ENCODE results near the gene ZBTB7A.

The ZBTB7A gene

GRCh38 chr19:4069331-4069959 lies 2.7 kb upstream of the ZBTB7A start:
- no peak overlapping the region for H3K27ac ChIP-seq
- DNase-seq (ENCODE audit: low read depth, low spot score), result no peak

DNA sequence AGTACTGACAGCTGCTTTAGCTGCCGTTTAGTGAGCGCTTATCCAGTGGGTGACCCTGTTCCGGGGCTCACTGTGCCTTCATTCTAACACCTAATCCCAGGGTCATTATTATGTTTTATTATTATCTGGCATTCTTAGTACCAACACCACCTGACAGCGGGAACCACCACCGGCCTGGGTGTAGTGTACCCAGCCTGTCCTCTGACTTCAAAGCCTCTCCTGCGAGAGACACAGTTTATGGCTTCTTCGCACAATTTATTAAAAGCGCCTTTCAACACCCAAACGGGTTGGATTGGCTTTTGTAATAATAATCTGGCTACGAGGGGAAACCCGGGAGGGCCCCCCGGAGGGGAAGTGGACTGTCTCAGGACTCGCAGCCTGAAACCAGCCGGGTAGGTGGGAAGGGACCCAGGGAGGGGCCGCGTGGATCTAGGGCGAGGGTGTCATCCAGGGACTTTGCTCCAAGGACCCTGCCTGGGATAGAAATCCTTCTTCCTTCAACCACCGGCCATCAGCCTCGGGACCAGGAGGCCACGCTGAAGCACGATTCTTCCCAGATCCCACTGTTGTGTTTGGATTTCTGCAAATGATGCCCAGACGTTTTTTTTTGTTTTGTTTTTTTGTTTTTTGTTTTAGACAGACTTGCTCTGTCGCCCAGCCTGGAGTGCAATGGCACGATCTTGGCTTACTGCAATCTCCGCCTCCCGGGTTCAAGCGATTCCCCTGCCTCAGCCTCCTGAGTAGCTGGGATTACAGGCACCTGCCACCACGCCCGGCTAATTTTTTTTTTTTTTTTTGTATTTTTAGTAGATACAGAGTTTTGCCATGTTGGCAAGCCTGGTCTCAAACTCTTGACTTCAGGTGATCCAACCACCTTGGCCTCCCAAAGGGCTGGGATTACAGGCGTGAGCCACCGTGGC lies 1.6 kb upstream of the ZBTB7A start:
- no peak overlapping the region for H3K27ac ChIP-seq
- no peak for DNase-seq (ENCODE audit: low read depth, low spot score)

DNA sequence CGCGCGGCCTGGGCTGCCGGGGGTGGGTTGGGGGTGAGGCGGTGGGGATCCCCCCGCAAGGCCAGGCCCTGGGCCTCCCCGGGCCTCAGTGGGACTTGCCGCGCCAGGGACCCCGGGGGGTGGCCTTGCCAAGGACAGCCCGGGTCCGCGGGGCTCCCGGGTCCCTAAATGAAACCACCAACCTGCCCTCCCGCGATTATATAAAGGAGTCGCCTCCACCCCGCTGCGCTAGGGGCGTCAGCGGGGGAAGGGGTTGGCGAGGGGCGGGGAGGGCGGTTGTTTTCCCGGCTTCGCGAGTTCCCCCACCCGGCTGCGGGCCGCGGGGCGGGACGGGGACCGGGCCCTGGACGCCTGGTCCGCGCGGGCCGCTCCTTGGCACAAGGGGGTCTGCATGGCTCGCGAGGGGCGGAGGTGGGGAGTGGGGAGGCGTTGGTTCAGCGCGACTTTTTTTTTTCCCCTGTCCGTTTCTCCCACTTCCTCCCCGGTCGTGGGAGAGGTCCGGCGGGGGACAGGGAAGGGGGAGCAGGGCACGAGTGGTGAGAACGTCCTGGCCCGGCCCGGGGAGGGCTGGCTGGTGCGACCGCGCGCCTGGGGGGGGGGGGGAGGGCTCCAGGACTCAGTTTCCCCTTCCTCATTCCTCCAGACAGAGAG lies 822 bp upstream of the ZBTB7A start:
- H3K27ac ChIP-seq, result peak overlapping the region; percentile 74
- no peak for DNase-seq (ENCODE audit: low read depth, low spot score)

- no peak for DNase-seq (ENCODE audit: low read depth, low spot score)
- H3K27ac ChIP-seq, result peak overlapping the region; percentile 74
Measured at GRCh38 chr19:4066176-4066606, 508 bp downstream of the ZBTB7A start.

DNA sequence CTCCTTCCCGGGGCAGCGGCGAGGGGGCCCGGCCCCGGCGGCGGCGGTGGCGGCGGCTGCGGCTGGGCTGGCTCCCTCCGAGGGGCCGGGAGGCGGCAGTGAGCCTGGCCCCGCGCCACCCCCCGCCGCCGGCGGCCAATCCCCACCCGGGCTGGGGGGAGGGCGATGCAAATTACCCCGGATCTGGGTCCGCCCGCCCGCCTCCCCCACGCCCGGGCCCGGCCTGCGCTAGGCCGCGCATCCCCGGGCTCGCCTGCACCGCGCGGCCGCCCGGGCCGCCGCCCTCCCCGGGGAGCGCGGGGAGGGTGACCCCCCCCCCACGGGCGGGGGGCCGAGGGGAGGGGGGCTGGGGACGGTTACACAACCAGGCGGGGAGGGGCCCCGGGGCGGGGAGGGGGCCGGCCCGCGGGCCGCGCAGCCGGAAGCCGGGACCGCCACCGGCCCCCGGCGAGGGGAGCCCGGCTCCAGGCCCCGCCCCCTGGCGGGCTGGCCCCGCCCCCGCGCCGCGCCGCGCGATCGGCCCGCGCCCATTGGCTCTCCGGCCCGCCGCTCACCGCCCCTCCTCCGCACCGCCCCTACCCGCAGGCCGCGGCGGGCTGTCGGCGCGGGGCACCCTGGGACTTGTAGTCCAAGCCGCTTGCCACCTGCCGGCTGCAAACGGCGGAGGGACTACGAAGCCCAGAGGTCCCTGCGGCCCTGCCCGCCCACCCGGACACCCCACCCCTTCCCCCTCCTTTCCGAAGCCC lies 1.1 kb downstream of the ZBTB7A start:
- DNase-seq (ENCODE audit: low read depth, low spot score), result peak; percentile 88
- H3K27ac ChIP-seq, result peak overlapping the region; percentile 89

DNA sequence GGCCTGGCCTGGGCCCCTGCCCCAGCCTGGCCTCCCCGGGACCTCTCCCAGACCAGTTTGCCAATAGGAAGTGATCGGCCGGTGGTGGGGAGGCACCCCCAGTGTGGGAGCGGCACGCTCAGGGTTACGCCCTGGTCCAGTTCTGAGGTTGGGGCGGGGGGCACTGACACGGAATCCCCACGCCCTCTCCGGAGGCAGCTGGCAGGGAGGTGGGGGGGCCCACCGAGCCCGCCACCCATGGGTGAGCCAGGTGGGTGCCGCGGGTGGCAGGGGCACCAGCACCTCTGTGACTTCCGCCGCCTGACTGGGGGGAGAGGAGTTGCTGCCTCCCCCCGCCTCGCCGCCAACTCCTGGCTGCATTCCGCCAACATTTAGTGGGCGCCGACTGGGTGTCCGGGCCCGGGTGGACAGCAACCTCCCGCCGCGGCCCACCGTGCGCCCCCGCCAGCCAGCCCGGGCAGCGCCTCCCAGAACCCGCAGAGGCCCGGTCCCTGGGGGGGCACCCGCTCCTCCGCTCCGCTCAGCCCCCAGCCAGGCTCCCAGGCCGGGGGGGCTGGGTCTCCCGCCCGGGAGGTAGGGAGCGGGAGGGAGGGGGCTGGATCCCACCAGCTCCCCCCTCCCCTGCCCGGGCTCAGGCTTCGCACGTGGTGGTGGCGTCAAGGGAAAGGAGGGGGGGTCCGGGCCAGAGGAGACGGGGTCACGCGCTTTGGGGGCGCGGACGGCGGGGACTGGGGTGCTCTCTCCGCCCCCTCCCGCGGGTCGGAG lies 2.0 kb downstream of the ZBTB7A start:
- no peak for DNase-seq (ENCODE audit: low read depth, low spot score)

DNA sequence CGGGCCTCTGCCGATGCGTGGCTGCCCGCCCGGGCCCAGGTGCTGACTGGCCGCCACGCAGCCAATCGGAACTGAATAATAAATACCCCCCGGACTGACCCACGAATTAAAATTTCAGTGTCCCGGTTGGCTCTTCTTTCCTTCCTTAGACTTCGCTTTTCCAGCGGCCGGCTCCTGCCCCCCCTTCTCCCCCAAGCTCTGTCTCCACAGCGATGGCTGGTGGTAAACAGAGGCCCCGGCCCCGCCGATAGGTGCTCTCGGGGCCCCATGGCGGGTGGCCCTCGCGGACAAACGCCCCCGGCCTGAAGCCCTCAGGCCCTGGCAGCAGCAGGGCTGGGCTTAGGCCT lies 2.6 kb downstream of the ZBTB7A start:
- no peak for DNase-seq (ENCODE audit: low read depth, low spot score)
- peak overlapping the region; percentile 89 for H3K27ac ChIP-seq

More for the DNA sequence above, 2.0 kb downstream of the ZBTB7A start:
- peak overlapping the region; percentile 89 for H3K27ac ChIP-seq

GRCh38 chr19:4063369-4064148 lies 3.1 kb downstream of the ZBTB7A start:
- H3K27ac ChIP-seq, result peak overlapping the region; percentile 89
- no peak for DNase-seq (ENCODE audit: low read depth, low spot score)

DNA sequence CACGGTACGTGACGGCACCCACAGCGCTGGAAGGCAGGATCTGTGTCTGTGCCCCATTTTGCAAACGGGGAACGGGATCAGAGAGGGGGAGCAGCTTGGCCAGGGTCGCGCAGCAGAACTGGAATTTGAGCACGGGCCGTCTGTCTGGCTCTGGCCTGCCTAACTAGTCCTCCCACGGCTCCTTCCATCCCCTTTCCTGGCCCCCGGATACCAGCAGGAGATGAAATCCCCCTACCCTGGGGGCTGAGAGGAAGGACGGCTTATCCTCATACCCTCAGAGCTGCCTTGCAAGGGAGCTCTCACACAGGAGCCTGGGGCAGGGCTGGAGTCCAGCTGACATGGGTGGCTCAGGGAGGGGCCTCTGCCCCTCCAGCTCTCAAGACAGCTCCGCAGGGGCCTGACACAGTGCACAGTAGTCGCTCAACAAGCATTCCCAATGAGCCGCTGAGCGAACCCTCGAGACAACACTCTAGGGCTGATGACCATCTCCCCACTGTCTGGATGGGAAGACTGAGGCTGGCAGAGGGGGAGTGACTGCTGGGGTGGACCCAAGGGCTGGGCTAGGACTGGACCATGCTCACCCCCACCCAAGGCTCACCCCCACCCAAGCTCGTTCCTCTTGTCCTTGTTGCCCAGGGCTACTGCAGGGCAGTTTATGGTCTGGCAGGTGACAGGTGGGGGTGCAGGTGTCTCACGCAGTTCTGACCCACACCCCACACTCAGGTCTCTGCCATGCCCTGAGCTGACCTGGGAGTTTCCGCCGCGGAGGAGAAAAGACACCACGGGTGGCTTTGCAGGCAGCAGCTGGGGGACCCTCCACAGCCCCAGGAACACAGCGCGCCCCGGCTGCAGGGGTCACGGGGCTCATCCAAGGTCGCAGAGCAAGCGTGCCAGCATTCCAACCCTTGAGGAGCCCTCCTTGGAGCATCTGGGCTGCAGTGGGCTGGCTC lies 4.0 kb downstream of the ZBTB7A start:
- peak overlapping the region; percentile 89 for H3K27ac ChIP-seq
- DNase-seq (ENCODE audit: low read depth, low spot score), result no peak

DNA sequence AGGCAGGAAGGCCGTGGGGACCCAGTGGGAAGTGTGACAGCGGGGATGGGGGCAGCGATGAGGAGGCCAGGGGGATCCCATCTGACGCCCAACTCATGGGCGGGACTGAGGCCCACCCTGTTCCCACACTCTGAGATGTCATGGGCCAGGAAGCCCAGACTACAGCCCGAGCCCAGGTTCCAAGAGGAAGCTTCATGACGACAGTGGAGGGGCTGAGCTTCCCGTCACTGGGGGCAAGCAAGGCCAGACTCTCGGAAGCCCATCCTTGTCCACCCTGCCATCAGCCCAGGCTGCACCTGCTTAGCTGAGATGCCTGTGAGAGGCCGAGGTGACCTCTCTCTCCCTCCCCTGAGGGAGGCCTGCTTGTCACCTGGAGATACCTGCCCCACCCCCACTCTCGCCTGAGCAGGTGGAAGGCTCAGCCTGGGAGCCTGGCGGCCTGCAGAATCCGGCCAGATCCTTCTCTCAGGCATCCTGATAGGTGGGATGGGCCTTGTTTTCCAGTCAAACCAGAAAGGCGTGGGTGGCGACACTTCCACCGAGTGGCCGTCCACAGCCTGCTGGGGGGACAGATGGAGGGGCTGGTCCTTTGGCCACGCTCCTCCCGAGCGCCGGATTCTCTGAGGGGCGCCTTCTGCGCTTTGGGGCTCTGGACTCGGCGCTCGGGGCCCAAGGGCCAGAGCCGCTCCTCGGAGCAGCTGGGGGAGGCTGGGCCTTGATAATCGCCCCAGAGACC lies 4.8 kb downstream of the ZBTB7A start:
- DNase-seq (ENCODE audit: low read depth, low spot score), result no peak
- peak overlapping the region; percentile 89 for H3K27ac ChIP-seq

DNA sequence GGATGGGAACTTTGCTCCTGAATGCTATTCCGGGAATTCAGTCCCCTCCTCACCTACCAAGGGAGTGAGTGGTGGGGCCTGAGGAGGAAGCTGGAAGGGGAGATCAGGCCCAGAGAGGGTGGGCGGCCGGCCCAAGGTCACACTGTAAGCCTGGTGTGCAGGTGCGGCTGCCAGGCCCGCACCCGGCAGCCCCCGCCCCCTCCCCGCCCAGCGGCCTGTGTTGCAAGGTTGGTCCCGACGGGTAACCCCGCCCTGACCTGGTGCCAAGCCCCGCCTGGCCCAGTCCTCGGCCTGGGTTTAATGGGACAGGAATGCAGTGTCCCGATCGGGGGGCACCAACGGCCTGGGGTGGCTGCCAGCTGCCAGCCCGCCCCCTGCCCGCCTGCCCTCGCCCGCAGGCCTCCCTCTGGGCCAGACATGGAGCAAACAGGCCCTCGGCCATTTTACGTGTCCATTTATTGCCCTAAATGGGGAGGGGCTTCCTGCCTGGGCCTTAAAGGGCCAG lies 5.5 kb downstream of the ZBTB7A start:
- DNase-seq (ENCODE audit: low read depth, low spot score), result no peak
- H3K27ac ChIP-seq, result peak overlapping the region; percentile 89

- H3K27ac ChIP-seq, result peak overlapping the region; percentile 89
- no peak for DNase-seq (ENCODE audit: low read depth, low spot score)
Measured at GRCh38 chr19:4060621-4061177, 6.0 kb downstream of the ZBTB7A start.

DNA sequence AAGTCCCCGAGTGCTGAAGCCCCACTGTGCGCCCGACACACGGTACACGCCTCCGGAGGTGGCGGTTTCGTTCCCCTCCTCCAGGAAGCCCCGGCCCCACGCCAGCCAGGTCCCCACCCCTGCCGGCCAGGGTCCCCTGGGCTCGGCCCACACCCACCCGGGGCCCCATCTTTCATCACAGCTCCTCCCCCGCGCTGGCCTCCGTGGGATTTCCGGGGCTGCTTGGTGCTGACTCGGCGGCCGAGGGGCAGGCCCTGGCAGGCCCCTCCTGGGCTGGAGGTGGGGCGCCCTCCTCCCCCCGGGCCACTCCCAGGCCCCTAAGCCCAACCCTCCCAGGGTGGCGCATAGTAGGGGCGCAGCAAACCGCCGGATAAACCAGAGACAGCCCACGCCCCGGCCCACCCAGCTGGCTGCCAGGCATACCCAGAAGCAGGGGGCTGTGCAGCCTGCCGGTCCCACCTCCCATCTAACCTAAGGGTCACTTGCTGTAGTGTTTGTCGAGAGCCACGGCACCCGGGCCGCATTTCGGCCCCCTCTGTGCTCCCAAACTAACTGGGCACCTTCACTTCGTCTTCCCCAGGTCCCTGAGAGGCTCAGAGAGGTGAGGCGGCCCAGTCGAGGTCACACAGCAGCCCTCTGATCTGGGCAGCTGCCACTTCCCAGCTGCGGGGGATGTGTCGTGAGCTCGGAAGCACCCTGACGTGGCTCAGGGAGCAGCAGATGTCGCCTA lies 6.6 kb downstream of the ZBTB7A start:
- H3K27ac ChIP-seq, result peak overlapping the region; percentile 89
- DNase-seq (ENCODE audit: low read depth, low spot score), result no peak

DNA sequence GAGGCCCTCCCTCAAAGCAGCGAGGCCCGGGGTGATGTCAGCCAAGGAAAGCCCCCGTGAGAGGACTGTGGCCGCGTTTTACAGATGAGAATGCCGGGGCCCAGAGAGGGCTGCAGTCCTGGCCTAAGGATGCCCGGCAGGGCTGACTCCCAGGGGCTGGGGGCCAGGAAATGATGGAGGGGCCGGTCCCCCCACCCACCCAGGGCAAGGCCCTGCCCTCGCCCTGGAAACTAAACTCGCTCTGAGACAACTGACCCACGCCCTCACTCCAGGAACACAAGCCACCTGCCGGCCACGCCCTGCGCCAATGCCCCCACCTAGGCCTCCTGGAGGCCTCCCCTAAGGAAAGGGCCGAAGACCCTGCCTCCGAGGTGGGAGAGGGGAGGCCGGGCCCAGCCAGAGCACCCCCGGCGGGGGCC lies 7.2 kb downstream of the ZBTB7A start:
- H3K27ac ChIP-seq, result peak overlapping the region; percentile 89
- no peak for DNase-seq (ENCODE audit: low read depth, low spot score)

DNA sequence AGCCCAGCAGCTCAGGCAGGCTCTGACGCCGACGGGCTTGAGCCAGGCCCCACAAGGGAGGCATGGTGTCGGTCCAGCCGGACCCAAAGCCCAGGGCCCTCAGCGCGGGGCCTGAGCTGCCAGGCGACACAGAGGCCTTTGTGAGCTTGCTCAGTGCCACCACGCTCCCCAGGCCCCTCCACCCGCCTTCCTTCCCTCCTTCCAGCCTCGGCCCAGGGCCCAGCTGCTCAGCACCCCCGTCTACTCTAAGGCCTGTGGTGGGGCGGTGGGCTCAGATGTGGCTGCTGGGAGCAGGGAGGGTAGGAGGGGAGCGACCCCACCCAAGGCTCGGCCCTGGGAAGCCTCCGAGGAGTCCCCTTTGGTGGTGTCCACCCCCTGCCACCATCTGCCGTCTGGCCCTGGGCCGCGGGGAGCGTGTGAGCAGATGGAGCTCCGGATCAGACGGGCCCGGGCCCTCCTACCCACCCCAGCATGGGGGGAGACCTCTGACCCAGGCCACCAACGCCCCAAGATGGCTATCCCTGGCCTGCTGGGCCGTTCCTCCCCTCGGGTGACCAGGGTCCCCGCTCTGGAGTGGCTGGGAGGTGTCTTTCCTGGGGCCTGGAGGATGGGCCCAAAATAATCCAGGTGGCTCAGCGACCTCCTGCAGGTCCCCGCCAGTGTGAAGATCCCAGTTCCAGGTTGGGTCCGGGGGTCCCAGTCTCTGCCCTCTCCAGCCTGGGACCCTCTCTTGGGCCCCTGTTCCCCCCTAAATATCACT lies 7.8 kb downstream of the ZBTB7A start:
- H3K27ac ChIP-seq, result peak overlapping the region; percentile 89
- no peak for DNase-seq (ENCODE audit: low read depth, low spot score)

All from epithelial cell of prostate (primary cell).